CD4-positive, alpha-beta T cell treated with Interleukin-15 for 4 hours (primary cell): ENCODE data around the gene SHKBP1.
"Not testable (repeated sequence)": the region's sequence is repeated elsewhere in the genome, so short reads cannot be mapped to it uniquely, and the experiment has no call there.

Source experiments
- DNase-seq: peaks from one replicate; pipeline ENCODE4 v3.0.0-alpha.2; 2020; ENCODE audit warnings: low spot score

SHKBP1 gene, protein sequence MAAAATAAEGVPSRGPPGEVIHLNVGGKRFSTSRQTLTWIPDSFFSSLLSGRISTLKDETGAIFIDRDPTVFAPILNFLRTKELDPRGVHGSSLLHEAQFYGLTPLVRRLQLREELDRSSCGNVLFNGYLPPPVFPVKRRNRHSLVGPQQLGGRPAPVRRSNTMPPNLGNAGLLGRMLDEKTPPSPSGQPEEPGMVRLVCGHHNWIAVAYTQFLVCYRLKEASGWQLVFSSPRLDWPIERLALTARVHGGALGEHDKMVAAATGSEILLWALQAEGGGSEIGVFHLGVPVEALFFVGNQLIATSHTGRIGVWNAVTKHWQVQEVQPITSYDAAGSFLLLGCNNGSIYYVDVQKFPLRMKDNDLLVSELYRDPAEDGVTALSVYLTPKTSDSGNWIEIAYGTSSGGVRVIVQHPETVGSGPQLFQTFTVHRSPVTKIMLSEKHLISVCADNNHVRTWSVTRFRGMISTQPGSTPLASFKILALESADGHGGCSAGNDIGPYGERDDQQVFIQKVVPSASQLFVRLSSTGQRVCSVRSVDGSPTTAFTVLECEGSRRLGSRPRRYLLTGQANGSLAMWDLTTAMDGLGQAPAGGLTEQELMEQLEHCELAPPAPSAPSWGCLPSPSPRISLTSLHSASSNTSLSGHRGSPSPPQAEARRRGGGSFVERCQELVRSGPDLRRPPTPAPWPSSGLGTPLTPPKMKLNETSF

DNA sequence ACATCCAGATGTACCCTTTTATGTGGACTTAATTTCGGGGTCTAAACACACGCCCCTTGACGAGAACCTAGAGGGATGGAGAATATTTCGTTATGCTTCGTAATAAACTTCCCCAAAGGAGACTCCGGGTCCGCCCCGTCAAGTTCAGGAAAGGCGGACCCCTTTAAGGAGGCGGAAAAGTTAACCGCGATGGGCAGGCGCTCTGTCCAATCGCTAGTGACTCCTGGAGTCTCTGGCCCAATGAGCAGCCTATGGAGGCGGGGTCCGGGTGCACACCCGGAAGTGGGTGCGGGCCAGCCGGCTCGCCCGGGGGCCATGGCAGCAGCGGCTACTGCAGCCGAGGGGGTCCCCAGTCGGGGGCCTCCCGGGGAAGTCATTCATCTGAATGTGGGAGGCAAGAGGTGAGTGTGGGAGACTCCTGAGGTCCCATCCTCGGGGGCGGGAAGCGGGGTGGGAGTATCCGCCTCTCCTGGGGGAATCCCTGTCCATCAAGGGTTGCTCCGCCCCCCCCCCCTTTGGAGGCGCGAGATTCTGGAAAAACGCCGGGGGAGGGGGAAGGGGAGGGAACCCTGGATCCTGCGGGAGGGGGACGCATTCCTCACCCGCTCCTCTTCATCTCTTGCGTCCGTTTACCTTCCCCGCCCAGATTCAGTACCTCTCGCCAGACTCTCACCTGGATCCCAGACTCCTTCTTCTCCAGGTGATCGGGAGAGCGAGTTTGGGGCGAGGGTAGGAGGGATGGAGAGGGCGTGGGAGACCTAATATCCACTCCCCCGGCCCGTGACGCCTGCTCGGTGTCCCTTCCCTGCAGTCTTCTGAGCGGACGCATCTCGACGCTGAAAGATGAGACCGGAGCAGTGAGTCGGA, at the start of gene SHKBP1:
Gene SHKBP1, plus strand, starts transcription at position 289 of the 867 bp plus-strand sequence. Its CDS starts 27 bp downstream, at position 316.
- peak; percentile 94 for DNase-seq

DNA sequence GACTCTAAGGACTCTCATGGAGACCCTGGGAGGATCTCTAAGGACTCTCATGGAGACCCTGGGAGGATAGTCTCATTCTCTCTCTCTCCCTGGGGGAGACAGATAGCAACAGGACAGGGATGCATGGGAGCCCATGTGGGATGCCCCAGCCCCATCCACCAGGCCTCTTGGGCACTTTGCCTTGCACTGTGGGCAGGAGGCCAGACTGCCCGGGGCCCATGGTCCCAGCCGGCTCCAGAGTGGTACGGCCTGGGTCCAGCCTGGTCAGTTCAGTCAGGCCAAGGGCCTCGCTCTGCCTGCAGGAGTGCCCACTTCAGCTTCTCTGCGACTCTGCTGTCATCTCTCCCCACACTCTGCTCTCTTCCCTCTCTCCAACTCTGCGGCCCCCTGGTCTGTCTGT, 48.6 kb upstream of the SHKBP1 start:
- DNase-seq: no peak

DNA sequence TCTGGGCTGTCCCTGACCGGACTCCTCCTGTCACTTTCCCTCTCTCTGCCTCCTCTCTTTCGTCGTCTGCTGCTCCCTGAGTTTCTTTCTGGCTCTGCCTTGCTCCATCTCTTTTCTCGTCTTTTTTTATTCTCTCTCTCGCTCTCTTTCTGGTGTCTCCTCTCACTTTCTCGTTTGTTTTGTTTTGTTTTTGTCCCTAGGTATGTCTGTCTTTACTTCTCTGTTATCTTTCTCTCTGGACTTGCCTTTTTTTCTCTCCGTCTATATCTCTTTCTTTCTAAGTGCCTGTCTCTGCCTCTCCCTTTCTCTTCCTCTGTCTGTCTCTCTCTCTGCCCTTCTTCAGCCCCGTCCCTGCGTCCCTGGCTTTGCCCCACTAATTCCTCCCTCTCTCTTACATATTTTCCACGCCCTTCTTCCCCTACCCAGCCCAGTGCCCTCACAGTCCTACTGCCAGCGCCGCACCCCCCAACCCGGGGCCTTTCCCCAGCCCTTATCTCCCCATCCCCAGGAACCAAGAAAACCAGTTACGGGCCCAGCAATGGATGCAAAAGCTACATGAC, 48.1 kb upstream of the SHKBP1 start:
- DNase-seq: no peak

DNA sequence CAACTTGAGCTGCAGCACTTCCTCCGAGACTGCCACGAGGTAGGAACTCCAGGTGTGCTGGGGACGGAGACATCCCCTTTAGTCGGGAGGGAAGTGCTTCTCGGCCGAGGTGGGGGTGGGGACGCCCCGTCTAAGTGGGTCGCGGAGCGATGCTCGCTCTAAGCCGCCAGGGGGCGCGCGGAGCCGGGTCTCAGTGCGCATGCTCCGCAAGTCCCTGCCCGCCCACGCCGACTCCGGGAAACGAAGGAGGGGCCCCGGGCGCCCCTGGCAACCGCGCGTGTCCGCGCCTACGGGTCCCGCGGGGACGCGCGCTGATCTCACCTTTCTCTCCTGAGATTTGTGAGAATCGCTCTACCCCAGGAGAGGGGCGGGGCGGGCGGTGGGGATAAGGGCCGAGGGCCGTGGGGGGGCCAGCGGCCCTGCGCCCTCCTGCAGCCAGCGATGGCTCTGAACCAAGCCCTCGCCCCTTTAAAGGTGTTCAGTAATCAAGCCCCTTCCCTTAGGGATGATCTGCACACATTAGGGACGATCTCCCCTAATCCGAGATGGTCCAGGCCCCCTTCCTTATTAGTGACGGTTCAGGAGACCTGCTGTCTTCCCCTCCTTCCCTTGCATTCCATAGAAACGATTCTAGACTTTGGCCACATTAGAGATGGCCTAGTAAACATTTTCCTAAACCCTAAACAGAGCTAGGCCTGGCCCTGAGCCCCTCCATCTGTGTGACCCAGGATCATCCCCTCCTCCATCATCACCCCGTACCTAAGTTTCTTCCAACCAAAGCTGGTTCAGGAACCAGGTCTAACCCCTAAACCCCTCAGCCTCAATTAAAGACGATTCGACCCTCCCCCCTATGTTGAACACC, 47.3 kb upstream of the SHKBP1 start:
- DNase-seq: peak; percentile 88

DNA sequence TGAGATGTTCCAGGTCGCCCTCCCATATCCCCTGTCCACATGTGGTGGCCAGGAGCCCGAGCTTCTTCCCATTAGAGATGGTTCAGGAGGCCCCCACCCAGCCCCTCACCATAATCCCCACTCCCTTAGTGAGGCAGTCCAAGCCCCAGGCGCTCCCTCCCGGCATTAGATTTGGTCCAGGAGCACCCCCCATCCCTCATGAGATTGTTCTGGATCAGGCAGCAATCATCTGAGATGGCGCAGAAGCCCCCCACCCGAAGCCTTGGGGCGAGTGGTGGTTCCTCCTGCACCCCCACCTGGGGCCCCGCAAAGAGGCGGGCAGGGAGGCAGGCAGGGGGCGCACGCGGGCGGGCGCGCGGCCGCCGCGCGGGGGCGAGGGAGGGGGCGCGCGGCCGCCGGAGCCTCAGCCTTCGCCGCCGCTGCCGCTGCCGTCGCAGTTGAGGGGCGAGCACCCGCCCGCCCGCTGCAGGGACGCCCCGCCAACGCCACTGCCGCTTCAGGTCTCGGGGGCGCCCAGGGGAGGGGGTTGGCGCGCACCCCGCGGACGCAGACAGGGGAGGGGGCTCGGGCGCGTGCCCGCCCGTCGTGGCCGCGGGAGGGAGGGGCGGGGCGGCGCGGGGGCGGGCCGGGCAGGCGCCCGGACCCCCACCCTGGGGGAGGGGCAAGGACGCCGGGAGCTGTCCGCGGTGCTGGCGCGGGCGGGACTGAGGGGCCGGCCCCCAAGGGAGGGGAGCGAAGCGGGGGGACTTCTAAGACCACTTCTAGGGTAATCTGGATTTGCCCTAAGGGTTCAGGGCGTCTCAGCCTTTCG, 46.4 kb upstream of the SHKBP1 start:
- DNase-seq: peak; percentile 13

DNA sequence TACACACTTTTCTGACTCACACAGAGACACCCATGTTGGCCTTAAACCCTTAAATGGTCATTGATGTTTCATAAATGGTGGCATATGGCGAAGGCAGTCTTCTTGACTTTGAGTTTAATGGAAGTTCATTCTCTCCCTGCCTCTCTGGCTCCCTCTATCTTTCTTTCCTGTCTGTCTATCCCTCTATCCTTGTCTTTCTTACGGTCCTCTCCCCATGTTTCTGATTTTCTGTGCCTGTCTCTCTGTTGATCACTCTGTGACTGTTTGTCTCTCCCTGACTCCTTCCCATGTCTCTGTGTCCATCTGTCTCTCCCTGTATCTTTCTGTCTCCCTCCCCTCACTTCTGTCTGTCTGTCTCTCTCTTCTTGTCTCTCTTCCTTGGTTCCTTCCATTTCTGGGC, 43.2 kb upstream of the SHKBP1 start:
- no peak for DNase-seq

DNA sequence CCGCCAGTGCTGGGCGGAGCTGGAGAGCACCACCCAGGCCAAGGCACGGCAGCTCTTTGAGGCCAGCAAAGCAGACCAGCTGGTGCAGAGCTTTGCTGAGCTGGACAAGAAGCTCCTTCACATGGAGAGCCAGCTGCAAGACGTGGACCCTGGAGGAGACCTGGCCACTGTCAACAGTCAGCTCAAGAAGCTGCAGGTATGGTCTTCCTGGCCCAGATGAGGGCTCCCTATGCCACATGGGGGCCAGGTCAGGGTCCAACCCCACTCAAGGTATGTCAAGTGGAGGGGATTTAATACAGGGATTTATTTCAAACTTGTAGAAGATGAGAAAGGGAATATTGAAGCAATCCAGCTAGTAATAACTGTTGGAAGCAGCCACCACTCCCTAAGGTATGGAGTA, 42.5 kb upstream of the SHKBP1 start:
- no peak for DNase-seq

DNA sequence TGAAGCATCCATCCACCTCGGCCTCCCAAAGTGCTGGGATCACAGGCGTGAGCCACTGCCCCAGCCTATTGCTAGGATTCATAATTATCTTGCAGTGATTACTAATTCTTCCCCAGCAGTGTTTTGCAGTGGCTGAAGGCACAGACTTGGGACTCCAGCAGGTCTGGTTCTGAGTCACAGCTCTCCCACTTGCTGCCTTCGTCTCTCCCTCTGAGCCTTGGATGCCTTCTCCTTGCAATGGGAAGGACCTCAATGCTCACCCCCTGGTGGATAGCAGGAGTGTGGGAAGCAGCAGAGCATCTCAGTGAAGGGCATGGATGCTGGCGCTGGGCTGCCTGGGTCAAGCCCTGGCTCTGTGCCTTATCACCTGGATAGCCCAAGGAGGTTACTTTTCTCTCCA, 37.6 kb upstream of the SHKBP1 start:
- DNase-seq: no peak

DNA sequence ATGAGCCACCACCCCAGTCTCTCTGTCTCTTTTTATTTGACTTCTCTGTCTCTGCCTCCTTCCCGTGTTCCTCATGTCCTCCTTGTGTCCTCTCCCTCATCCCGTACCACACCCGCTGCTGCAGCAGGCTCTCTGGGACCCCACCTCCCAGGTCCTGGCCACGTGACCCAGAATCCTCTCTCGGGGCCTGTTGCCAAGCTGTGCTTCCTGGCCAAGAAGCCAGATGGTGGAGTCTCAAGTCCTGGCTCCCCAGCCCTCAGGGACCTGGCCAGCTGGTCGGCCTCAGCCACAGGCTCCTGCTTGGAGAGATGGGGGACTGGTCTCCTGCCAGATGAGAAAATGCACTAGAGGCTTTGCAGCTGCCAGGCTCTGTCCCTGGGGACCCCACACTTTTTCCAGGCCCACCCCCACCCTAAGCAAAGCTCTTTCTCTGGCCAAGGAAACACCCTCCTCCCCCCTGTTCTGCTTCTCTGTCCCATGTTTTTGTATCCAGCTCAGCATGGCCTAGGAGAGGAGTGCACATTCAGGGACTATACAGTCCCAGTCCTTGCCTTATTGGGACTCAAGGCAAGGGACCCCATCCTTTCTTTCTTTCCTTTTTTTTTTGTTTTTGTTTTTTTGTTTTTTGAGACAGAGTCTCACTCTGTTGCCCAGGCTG, 34.3 kb upstream of the SHKBP1 start:
- no peak for DNase-seq

DNA sequence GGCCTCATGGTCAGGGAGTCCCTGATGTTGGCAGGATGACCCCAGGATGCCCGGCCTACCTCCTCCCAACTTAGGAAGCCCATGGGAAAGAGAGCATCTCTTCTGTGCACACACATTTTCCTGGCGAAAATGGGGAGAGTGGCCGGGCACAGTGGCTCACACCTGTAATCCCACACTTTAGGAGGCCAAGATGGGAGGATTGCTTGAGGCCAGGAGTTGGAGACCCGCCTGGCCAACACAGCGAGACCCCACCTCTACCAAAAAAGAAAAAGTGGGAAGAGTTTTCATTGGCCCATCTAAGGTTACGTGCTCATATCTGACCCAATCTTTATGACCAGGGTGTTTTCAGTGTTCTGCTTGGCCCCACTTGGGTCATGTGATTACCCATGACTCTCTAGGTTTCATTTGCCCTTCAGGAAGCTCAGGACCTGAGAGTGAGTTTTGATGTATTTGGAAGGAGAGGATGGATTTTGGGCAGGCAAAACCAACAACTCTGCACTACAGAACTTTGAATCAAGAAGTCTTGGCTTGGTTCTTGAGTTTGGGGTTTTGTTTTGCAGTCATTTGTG, 33.6 kb upstream of the SHKBP1 start:
- DNase-seq: no peak

DNA sequence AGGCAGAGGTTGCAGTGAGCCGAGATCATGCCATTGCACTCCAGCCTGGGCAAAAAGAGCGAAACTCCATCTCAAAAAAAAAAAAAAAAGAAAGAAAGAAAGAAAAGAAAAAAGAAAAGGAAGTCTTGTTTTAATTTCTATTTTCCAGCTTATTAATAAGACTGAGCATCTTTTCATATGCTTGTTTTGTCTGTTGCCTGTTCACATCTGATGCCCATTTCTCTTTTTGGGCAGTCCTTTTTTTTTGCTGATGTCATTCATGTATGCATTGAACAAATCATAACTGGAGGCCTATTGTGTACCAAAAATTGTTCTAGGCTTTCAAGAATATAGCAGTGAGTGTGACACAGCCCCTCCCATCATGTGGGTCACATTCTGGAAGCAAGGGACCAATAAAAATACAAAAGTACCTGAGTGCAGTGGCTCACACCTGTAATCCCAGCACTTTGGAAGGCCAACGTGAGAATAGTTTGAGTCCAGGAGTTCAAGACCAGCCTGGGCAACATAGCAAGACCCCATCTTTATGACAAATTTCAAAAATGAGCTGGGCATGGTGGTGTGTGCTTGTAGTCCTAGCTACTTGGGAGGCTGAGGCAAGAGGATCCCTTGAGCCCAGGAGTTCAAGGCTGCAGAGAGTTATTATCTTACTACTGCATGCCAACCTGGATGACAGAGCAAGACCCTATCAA, 30.4 kb upstream of the SHKBP1 start:
- not testable (repeated sequence) for DNase-seq

DNA sequence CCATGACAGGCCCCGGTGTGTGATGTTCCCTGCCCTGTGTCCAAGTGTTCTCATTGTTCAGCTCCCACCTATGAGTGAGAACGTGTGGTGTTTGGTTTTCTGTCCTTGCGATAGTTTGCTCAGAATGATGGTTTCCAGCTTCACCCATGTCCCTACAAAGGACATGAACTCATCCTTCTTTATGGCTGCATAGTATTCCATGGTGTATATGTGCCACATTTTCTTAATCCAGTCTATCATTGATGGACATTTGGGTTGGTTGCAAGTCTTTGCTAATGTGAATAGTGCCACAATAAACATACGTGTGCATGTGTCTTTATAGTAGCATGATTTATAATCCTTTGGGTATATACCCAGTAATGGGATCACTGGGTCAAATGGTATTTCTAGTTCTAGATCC, 29.5 kb upstream of the SHKBP1 start:
- DNase-seq: not testable (repeated sequence)

DNA sequence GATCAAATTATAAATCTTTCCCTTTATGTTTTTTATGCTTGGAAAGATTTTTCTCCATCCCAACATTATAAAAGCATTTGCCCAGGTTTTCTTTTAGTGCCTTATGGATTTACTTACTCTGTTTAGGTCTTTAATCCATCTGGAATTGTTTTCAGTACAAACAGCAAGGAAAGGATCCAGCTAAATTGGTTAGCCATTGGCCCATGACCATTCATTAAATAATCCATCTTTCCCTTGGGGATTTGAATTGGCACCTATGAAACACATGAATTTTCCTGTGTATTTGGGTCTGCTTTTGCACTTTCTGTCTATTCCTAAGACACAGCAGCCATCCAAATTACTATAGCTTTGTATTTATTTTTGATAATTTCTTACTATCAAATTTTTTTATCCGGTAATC, 28.8 kb upstream of the SHKBP1 start:
- no peak for DNase-seq

DNA sequence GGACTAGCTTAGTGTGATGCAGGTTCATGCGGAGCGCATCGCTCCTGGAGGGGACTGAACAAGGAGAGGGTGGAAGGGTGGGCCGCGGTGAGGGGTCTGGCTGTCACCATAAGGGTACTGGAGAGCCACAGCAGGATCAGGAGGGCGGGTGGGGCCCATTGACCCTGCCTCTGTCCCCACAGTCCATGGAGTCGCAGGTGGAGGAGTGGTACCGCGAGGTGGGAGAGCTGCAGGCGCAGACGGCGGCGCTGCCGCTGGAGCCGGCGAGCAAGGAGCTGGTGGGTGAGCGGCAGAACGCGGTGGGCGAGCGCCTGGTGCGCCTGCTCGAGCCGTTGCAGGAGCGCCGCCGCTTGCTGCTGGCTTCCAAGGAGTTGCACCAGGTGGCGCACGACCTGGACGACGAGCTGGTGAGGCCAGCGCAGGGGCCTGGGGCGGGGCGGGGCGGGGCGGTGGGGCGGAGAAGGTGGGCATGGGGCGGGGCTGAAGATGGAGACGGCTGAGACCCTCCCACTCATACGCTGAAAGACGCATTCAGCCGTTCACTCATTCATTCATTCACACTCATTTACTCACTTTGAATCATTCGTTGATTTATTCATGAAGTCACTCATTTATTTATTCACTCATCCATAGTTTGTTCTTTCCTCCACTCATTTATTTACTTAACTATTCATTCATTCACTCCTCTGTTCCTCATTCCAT, 27.5 kb upstream of the SHKBP1 start:
- DNase-seq: peak; percentile 59

DNA sequence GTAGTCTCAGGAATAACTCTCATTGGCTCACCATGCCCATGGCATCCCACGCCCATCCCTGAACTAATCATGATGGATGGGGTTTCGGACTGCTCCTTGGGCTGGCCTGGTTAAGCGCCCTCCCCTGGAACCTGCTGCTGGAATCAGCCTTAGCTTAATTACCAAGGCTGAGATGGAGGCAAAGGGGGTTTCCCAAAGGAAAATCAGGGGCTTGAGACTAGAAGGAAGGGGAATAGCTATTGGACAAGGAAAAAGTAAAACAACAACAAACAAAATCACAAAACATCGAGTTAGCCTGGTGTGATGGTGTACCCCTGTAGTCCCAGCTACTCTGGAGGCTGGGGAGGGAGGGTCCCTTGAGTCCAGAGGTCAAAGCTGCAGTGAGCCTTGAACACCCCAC, 25.7 kb upstream of the SHKBP1 start:
- no peak for DNase-seq

DNA sequence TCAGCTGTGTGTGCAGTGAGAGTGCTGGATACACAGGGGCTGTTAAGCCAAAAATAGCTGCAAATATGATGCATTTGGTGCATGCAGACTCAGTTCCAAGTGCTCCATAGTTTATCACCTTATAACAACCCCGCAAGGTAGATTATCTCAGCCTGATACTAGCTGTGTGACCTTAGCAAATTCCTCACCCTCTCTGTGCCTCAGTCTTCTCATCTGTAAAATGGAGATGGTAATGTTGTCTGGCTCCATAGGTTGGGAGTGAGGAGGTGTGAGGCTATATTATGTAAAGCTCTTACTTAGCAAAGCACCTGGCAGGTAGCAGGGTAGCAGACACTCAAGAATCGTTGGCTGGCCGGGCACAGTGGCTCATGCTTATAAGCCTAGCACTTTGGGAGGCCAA, 23.8 kb upstream of the SHKBP1 start:
- DNase-seq: no peak

DNA sequence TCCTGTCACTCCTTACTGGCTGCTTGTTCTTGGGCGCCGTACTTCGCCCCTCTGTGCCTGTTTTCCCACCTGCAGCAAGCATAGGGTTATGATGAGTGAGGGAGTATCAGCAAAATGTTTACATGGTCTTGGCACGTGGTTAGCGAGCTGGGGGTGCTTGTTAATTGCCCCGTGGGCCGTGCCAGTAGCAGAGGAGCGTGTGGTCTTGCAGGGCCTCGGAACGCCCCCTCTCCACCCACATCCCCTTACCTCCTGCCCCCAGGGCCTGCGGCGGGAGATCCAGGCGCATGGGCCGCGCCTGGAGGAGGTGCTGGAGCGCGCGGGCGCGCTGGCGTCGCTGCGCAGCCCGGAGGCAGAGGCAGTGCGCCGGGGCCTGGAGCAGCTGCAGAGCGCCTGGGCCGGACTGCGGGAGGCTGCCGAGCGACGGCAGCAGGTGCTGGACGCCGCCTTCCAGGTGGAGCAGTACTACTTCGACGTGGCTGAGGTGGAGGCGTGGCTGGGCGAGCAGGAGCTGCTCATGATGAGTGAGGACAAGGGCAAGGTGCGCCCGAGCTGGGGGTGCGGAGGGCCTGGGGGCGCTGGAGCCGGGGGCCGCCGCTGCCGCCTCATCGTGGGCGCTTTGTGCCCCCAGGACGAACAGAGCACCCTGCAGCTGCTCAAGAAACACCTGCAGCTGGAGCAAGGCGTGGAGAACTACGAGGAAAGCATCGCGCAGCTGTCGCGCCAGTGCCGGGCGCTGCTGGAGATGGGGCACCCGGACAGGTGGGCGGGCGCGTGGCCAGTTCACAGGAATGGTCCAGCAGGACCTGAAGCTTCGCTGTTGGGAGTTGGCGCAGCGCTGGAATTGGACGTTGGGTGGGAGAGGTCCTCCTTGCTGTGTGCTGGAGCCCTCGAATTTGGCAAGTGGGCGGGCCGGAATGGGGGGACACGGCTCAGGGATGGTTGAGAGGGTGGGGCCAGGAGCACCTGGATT, 22.5 kb upstream of the SHKBP1 start:
- no peak for DNase-seq
